Right lobe of liver (tissue), 6 donors: ENCODE measurements around the gene TAS2R1. TPM values are rescaled to one million over a fixed set of nuclear protein-coding genes. Genes with fewer than 3 reads are reported as not detected.

Experiments
- ATAC-seq, 4 donors: fragments of 200-7000 bp; cut with Tn5 transposase; one replicate each; pipeline ENCODE4 v1.9.1; 2020; ENCODE audit warnings: mild to moderate bottlenecking in 4 of 4, moderate library complexity in 4 of 4
- DNase-seq, 3 donors: peaks; one replicate each; pipeline ENCODE4 v3.0.0-alpha.2; 2020
- H3K27ac ChIP-seq, 3 donors: fragments of 200-600 bp; one replicate each; pipeline ENCODE4 v1.8.0; 2022
- H3K27me3 ChIP-seq, 2 donors: fragments of 200-600 bp; one replicate each; pipeline ENCODE4 v1.8.0; 2022
- H3K36me3 ChIP-seq, 4 donors: fragments of 200-600 bp; sonication (generic) in 1 of 4; one replicate each; pipeline versions ENCODE4 v1.5.1 to v1.8.0; 2017 to 2022; ENCODE audit warnings: control low read depth in 1 of 4
- H3K4me1 ChIP-seq, 4 donors: fragments of 200-600 bp; sonication (generic) in 1 of 4; one replicate each; pipeline versions ENCODE4 v1.5.1 to v1.8.0; 2017 to 2022; ENCODE audit warnings: control low read depth in 1 of 4
- H3K4me3 ChIP-seq, 3 donors: fragments of 200-600 bp; one replicate each; pipeline ENCODE4 v1.8.0; 2022
- H3K9me3 ChIP-seq, 4 donors: fragments of 200-600 bp; sonication (generic) in 1 of 4; one replicate each; pipeline versions ENCODE4 v1.5.1 to v1.8.0; 2017 to 2022; ENCODE audit warnings: control low read depth in 1 of 4
- CTCF ChIP-seq, 4 donors: fragments of 200-600 bp in 3 of 4; fragments of 450-650 bp in 1 of 4; IDR thresholded peaks; one replicate each; pipeline versions ENCODE4 v1.5.1 to v1.8.0; 2016 to 2022; ENCODE audit warnings: antibody characterized with exemption in 4 of 4, mild to moderate bottlenecking in 2 of 4
- POLR2A ChIP-seq: fragments of 450-650 bp; IDR thresholded peaks from one replicate; pipeline ENCODE4 v1.6.1; 2017; ENCODE audit warnings: antibody characterized with exemption, mild to moderate bottlenecking
- WGBS: methylation state at CpG from one replicate; pipeline ENCODE4 v1.1.6; 2018; ENCODE audit warnings: low coverage, low lambda C conversion rate; ENCODE audit not compliant: insufficient coverage; ENCODE audit errors: missing lambda C conversion rate; 5-methylcytosine and 5-hydroxymethylcytosine counted together
- intact Hi-C, 2 donors: fragments of 100-400 bp; cut with DNase I; formaldehyde crosslinking; loops; one replicate each; pipeline versions ENCODE4 v1.11.2 to v1.14.1; 2022
- total RNA-seq, 6 experiments: library from RNA; depleted of rRNA in 2 of 6; stranded (reverse); fragments of >200 nt in 2 of 6; fragmentation: NEBNext Ultra II Directional in 3 of 6; extraction: Animal tissue kit (Norgen Biotek cat#: 25700) in 3 of 6; gene quantifications; one replicate each; pipeline versions ENCODE4 v1.1.0 to v1.2.4, GENCODE V29; 2016 to 2023
- donor health status: DM: no; HTN: yes; CAD: no.
- donor health status: DM: no; HTN: no; CAD: no.
- donor health status: DM: no; HTN: no; CAD: no.
- donor health status: DM: no; HTN: yes; CAD: no.
- donor health status: DM: no; HTN: yes; CAD: no.

Gene TAS2R1
- total RNA-seq, 6 experiments from 2014 or later = not detected

DNA sequence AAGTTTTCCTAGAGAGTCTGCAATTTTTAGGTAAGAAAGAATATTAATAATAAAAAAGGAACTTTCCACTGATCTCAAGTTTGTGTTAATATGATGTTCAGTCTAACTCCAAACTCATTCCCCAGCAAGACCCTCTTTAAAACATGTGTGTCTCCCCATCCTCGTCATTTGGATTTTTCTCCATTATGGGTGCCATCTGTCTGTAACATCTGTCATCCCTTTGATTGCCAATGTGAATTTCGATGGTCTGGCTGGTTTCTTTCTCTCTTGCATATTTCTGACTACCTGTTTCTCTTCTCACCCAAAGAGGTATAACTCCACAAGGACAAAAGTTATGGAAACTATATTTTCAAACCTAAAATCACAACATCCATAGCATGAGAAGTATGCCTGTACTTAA, 4.4 kb downstream of the TAS2R1 start:
- H3K4me3 ChIP-seq = no peak overlapping the region
- intact Hi-C loops = no loop called here
- no peak for DNase-seq
- H3K27me3 ChIP-seq = no peaks in the 10 kb centered on the region
- H3K9me3 ChIP-seq = no peaks in the 10 kb centered on the region
- no peaks in the 10 kb centered on the region for H3K4me1 ChIP-seq
- no peaks in the 10 kb centered on the region for H3K36me3 ChIP-seq
- no peak for ATAC-seq
- no peak overlapping the region for H3K27ac ChIP-seq
- no peak for TF ChIP-seq POLR2A
- TF ChIP-seq CTCF (IDR thresholded peaks at IDR 0.05) = no peak
- 45% methylated on average over 2 of the region's 2 CpGs for WGBS

GRCh38 chr5:9625286-9625685, 4.9 kb downstream of the TAS2R1 start:
- TF ChIP-seq POLR2A (no peak), CTCF (IDR thresholded peaks at IDR 0.05) (no peak)
- ATAC-seq (no peak), DNase-seq (no peak)
- no peaks in the 10 kb centered on the region for H3K4me1 ChIP-seq
- intact Hi-C loops = no loop called here
- H3K9me3 ChIP-seq = no peaks in the 10 kb centered on the region
- no peaks in the 10 kb centered on the region for H3K27me3 ChIP-seq
- H3K4me3 ChIP-seq = no peak overlapping the region
- 50% methylated on average over 5 of the region's 5 CpGs for WGBS
- H3K27ac ChIP-seq = no peak overlapping the region
- H3K36me3 ChIP-seq = no peaks in the 10 kb centered on the region

DNA sequence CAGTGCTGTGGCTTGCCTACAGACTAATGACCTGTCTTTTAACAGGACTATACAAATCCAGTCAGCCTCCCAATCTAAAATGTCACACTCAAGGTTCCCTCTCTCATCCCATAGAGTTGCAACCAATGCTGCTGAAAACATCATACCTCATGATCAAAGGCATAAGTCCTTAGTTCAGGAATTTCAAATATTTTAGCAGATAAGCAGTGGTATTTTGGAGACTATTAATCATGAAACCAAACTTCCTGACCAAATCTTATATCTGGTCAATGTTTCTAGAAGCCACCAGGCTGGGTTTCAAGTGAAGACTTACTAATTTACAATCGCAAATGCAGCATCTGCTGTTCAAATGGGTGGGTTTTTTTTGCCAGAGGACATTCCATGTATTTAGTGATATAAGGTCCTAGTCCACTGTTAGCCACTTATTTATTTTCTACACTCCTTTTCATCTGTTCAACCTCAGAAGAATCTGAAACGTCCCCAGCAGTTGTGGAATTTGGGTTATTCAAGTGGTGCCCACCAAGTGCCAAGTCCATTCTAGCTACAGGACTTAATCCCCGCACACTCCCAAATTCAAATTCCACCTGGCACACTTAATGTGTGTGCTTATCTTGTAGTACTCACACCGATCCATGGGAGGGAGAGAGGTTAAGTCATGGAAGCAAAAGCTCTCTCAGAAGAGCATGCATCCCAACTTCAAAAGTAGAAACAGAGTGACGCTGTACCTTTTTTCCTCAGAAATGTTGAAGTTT, 5.8 kb downstream of the TAS2R1 start:
- ATAC-seq = no peak

DNA sequence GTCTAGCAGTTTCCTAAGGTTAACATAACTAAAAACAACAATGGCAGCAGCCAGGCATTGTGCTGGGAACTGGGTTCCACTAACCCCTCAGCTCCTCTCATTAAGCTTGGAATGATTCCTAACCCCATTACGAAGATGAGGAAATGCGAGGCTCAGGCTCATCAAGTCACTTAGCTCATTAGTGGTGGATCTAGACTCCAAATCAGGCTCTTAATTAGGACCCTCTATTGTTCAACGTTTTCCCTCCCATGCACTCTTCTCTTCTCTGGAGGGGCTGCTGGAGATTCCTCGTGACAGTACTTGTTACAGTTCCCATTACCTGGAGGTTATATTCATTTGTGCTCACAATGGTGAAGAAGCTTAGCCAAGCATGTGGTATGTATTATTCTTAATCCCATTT, 6.5 kb downstream of the TAS2R1 start:
- no peaks in the 10 kb centered on the region for H3K36me3 ChIP-seq
- 38% methylated on average over 2 of the region's 4 CpGs for WGBS
- no peak overlapping the region for H3K4me3 ChIP-seq
- no peaks in the 10 kb centered on the region for H3K9me3 ChIP-seq
- ATAC-seq (no peak), DNase-seq (no peak)
- TF ChIP-seq CTCF (IDR thresholded peaks at IDR 0.05) = no peak
- TF ChIP-seq POLR2A = no peak
- H3K4me1 ChIP-seq = no peaks in the 10 kb centered on the region
- intact Hi-C loops = no loop called here
- no peaks in the 10 kb centered on the region for H3K27me3 ChIP-seq
- H3K27ac ChIP-seq = no peak overlapping the region

More for the DNA sequence above, 5.8 kb downstream of the TAS2R1 start:
- no peak for DNase-seq
- Histone ChIP-seq H3K9me3 (no peaks in the 10 kb centered on the region), H3K27ac (no peak overlapping the region), H3K27me3 (no peaks in the 10 kb centered on the region), H3K4me3 (no peak overlapping the region), H3K4me1 (no peaks in the 10 kb centered on the region), H3K36me3 (no peaks in the 10 kb centered on the region)
- no peak for TF ChIP-seq POLR2A
- TF ChIP-seq CTCF (IDR thresholded peaks at IDR 0.05) = no peak
- intact Hi-C loops = no loop called here
- 56% methylated on average over 4 of the region's 5 CpGs for whole genome bisulfite sequencing
